ENCODE measurements around the gene VAV2.

DNA sequence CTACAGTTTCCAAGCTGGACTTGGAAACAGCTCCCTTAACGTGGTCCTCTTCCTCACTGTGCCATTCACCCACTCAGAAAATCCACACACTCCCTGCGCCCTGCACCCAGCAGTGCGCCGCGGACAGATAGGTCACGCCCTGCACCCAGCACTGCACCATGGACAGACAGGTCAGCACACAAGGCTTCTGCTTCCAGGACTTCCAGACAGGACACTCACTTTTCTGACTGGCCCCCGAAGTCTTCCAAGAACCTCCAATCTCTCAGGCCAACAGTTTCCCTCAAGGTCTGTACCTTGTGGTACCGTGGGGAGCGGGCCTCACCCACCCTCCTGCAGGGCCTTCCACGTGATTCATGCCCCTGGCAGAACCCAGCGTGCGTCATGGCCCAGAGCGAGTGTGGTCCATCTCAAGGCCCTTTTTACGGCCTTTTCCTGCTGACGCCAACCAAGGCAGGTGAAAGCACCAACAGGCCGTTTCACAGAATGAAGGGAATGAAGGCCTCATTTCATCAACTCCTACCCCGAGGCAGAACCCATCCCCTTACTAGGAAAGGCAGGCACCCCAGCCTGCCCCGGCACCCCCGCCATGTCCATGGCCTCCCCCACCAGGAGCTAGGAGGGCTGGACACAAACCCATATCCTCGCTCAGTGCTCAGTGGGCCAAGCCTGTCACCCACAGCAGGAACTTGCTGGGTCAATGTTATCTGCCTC, 17.3 kb downstream of the VAV2 start:
- TF ChIP-seq, protein P1, sequence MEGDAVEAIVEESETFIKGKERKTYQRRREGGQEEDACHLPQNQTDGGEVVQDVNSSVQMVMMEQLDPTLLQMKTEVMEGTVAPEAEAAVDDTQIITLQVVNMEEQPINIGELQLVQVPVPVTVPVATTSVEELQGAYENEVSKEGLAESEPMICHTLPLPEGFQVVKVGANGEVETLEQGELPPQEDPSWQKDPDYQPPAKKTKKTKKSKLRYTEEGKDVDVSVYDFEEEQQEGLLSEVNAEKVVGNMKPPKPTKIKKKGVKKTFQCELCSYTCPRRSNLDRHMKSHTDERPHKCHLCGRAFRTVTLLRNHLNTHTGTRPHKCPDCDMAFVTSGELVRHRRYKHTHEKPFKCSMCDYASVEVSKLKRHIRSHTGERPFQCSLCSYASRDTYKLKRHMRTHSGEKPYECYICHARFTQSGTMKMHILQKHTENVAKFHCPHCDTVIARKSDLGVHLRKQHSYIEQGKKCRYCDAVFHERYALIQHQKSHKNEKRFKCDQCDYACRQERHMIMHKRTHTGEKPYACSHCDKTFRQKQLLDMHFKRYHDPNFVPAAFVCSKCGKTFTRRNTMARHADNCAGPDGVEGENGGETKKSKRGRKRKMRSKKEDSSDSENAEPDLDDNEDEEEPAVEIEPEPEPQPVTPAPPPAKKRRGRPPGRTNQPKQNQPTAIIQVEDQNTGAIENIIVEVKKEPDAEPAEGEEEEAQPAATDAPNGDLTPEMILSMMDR (IDR thresholded peaks at IDR 0.05; ENCODE audit: insufficient read depth, low read length, poor library complexity, severe bottlenecking): no peak
- TF ChIP-seq EZH2phosphoT487 (conservative IDR thresholded peaks at IDR 0.05; ENCODE audit: low read length): no peak
